HepG2 (cell line): Measurements from ENCODE around the gene CNTROB. TPM values are rescaled to one million over a fixed set of nuclear protein-coding genes. Genes with fewer than 3 reads are reported as not detected.

Experiments
- ATAC-seq: fragments of 200-7000 bp; cut with Tn5 transposase; 3 replicates; pipeline ENCODE4 v1.9.1; 2020; ENCODE audit warnings: mild to moderate bottlenecking, moderate library complexity
- BruUV-seq: library from RNA; stranded (reverse); fragments of 400-500 nt; replicated peaks from 2 replicates; lab custom pipeline; 2021; lab: Mats Ljungman, UMichigan
- CTCF ChIA-PET: fragments of 300-600 bp; formaldehyde crosslinking; extraction: SDS; loops from one replicate; lab custom pipeline; 2021; ENCODE audit warnings: low total read pairs, inconsistent platforms, low intra/inter-chr PET ratio; lab: Yijun Ruan, JAX
- POLR2A ChIA-PET: fragments of 350-600 bp; sonication (Branson Sonifier 250); formaldehyde crosslinking; loops from one replicate; lab custom pipeline; 2020; ENCODE audit warnings: antibody characterized with exemption, inconsistent platforms; lab: Yijun Ruan, JAX
- DNase-seq: peaks from one replicate; pipeline ENCODE4 v3.0.0-alpha.2; 2015; ENCODE audit warnings: low spot score
- FAIRE-seq: peaks from 3 replicates; lab custom pipeline; 2011; peaks lifted over from hg19 to GRCh38; lab: Jason Lieb, UNC
- H2AFZ ChIP-seq: one replicate; pipeline ENCODE4 v1.6.1; 2011; ENCODE audit warnings: low read length, inconsistent platforms
- H3K27ac ChIP-seq: fragments of 300-600 bp; 3 replicates; pipeline ENCODE4 v1.8.0; 2011; ENCODE audit warnings: mixed run types, mild to moderate bottlenecking, mixed read lengths, low read length, inconsistent platforms; ENCODE audit not compliant: insufficient read depth; ENCODE audit errors: extremely low read length
- H3K27me3 ChIP-seq, 2 experiments: fragments of 200-600 bp in 1 of 2; 2 replicates in 1 of 2; 3 replicates in 1 of 2; pipeline versions ENCODE4 v1.6.0 to v1.8.0; 2011; ENCODE audit warnings: low read length in 2 of 2, mild to moderate bottlenecking in 2 of 2, moderate library complexity in 2 of 2, inconsistent platforms in 1 of 2; ENCODE audit not compliant: insufficient read depth in 2 of 2, control insufficient read depth in 1 of 2
- H3K36me3 ChIP-seq, 2 experiments: fragments of 200-600 bp in 1 of 2; replicated peaks in 1 of 2; 2 replicates in 1 of 2; 3 replicates in 1 of 2; pipeline versions ENCODE4 v1.5.1 to v1.8.0; 2011; ENCODE audit warnings: low read length in 2 of 2, inconsistent platforms in 1 of 2; ENCODE audit not compliant: insufficient read depth in 2 of 2, control insufficient read depth in 1 of 2
- H3K4me1 ChIP-seq: 2 replicates; pipeline ENCODE4 v1.5.1; 2012; ENCODE audit warnings: low read length, inconsistent platforms; ENCODE audit not compliant: insufficient read depth
- H3K4me2 ChIP-seq: 2 replicates; pipeline ENCODE4 v1.6.0; 2011; ENCODE audit warnings: low read depth, low read length, inconsistent platforms
- H3K4me3 ChIP-seq, 3 experiments: fragments of 200-600 bp in 1 of 3; sonication (generic), shearing (Covaris generic) in 1 of 3; replicated peaks in 1 of 3; 2 replicates each; pipeline ENCODE4 v1.5.1; 2011 to 2016; ENCODE audit warnings: low read length in 3 of 3, inconsistent platforms in 2 of 3, low read depth in 2 of 3, mild to moderate bottlenecking in 2 of 3, control low read depth in 1 of 3, mixed read lengths in 1 of 3; ENCODE audit not compliant: insufficient read depth in 1 of 3
- H3K79me2 ChIP-seq: one replicate; pipeline ENCODE4 v1.6.1; 2011; ENCODE audit warnings: low read length, inconsistent platforms; ENCODE audit not compliant: insufficient read depth
- H3K9ac ChIP-seq: 2 replicates; pipeline ENCODE4 v1.6.0; 2011; ENCODE audit warnings: mild to moderate bottlenecking, low read depth, low read length, inconsistent platforms; ENCODE audit not compliant: insufficient read depth
- H3K9me3 ChIP-seq: 2 replicates; pipeline ENCODE4 v1.5.1; 2012; ENCODE audit warnings: mild to moderate bottlenecking, low read length
- H4K20me1 ChIP-seq: 2 replicates; pipeline ENCODE4 v1.6.0; 2011; ENCODE audit warnings: inconsistent platforms, mild to moderate bottlenecking, low read length, moderate library complexity; ENCODE audit not compliant: insufficient read depth
- BCL6 ChIP-seq: IDR thresholded peaks from 2 replicates; pipeline ENCODE4 v1.6.1; 2016; ENCODE audit warnings: missing genetic modification reagents, missing compliant biosample characterization
- ETV5 ChIP-seq: IDR thresholded peaks from 2 replicates; pipeline ENCODE4 v1.6.1; 2018; ENCODE audit warnings: missing biosample characterization, missing genetic modification reagents, inconsistent platforms, borderline replicate concordance
- HMGA1 ChIP-seq: sonication (generic); formaldehyde crosslinking; conservative IDR thresholded peaks from 2 replicates; pipeline ENCODE4 v1.4.0; 2020; ENCODE audit warnings: missing genetic modification reagents
- NFRKB ChIP-seq: fragments of 450-650 bp; IDR thresholded peaks from 2 replicates; pipeline ENCODE4 v1.6.1; 2017
- REXO4 ChIP-seq: sonication (generic); formaldehyde crosslinking; IDR thresholded peaks from 2 replicates; pipeline ENCODE4 v1.8.0; 2022; ENCODE audit warnings: missing genetic modification reagents, mild to moderate bottlenecking, borderline replicate concordance
- TBP ChIP-seq: sonication (generic); formaldehyde crosslinking; IDR thresholded peaks from 2 replicates; pipeline ENCODE4 v1.5.0; 2020; ENCODE audit warnings: missing genetic modification reagents
- ZNF124 ChIP-seq: sonication (generic); formaldehyde crosslinking; IDR thresholded peaks from 2 replicates; pipeline ENCODE4 v1.4.0; 2020; ENCODE audit warnings: missing genetic modification reagents
- ZNF264 ChIP-seq: sonication (generic); formaldehyde crosslinking; IDR thresholded peaks from 2 replicates; pipeline ENCODE4 v1.4.0; 2020; ENCODE audit warnings: missing genetic modification reagents
- ZNF350 ChIP-seq: sonication (generic); formaldehyde crosslinking; IDR thresholded peaks from 2 replicates; pipeline ENCODE4 v1.4.0; 2020; ENCODE audit warnings: mild to moderate bottlenecking, low read depth, missing genetic modification reagents, borderline replicate concordance
- ZNF543 ChIP-seq: sonication (generic); formaldehyde crosslinking; IDR thresholded peaks from 2 replicates; pipeline ENCODE4 v1.4.0; 2020; ENCODE audit warnings: mild to moderate bottlenecking, missing genetic modification reagents
- ZNF775 ChIP-seq: sonication (generic); formaldehyde crosslinking; IDR thresholded peaks from 2 replicates; pipeline ENCODE4 v1.4.0; 2020; ENCODE audit warnings: missing genetic modification reagents, mild to moderate bottlenecking, moderate library complexity, borderline replicate concordance
- WGBS: methylation state at CpG from one replicate; pipeline ENCODE4 v1.1.6; 2017; ENCODE audit warnings: low lambda C conversion rate; 5-methylcytosine and 5-hydroxymethylcytosine counted together
- in situ Hi-C: cut with HindIII; loops from 2 replicates; pipeline ENCODE4 v1.10.0; 2017; ENCODE audit warnings: low pct_unique_long_range_greater_than_20kb; ENCODE audit not compliant: extremely low pct_ligation_motif_present
- intact Hi-C: fragments of 100-400 bp; cut with micrococcal nuclease; formaldehyde crosslinking; loops from one replicate; pipeline ENCODE4 v1.10.0; 2022; ENCODE audit not compliant: unreplicated experiment
- polyA plus RNA-seq, 8 experiments: library from polyadenylated mRNA; depleted of rRNA in 3 of 8; stranded (reverse) in 7 of 8; unstranded in 1 of 8; fragments of >200 nt; fragmentation: Illumina TruSeq in 4 of 8; extraction: Trizol in 4 of 8; gene quantifications; 2 replicates each; pipeline versions ENCODE4 v1.2.1 to v1.2.3, GENCODE V29; 2011 to 2016; ENCODE audit warnings: low read depth in 4 of 8, missing spikeins in 1 of 8, mixed read lengths in 1 of 8; ENCODE audit not compliant: insufficient read depth in 1 of 8
- total RNA-seq, 5 experiments: library from RNA; depleted of rRNA; stranded (reverse); fragments of >200 nt; fragmentation: Illumina TruSeq; extraction: Trizol; gene quantifications; 2 replicates each; pipeline ENCODE4 v1.2.3, GENCODE V29; 2016; ENCODE audit warnings: low read depth in 1 of 5

CNTROB gene
- total and polyA plus RNA-seq, 2 of the 13 experiments (the other 11 are each of a cell fraction or from before 2014, with no cell fraction given) = 21.2 to 24.1 TPM

GRCh38 chr17:7971651-7972050 is 39.6 kb downstream of the CNTROB start:
- Histone ChIP-seq H3K79me2 (no peaks in the 10 kb centered on the region), H3K27me3 (peaks cover 0 to 10% of the 10 kb centered on the region in 2 experiments; a peak in 2 of 5 replicates), H3K9ac (no peak overlapping the region), H2AFZ (no peak overlapping the region), H3K4me1 (peaks cover 4% of the 10 kb centered on the region), H3K4me2 (no peak overlapping the region), H3K36me3 (no peaks in the 10 kb centered on the region), H3K27ac (no peak overlapping the region), H4K20me1 (no peaks in the 10 kb centered on the region), H3K9me3 (peaks cover 18% of the 10 kb centered on the region), H3K4me3 (no peak overlapping the region)
- in situ Hi-C loops = no loop called here
- TF ChIP-seq ZNF124 (CRISPR knock-in tag) = no peak
- TF ChIP-seq REXO4 = no peak
- no peak for TF ChIP-seq ETV5
- no peak for TF ChIP-seq HMGA1 (CRISPR knock-in tag)
- no peak for TF ChIP-seq ZNF775 (CRISPR knock-in tag)
- TF ChIP-seq NFRKB = no peak
- TF ChIP-seq ZNF543 (CRISPR knock-in tag) = no peak
- TF ChIP-seq TBP (CRISPR knock-in tag) = no peak
- no peak for TF ChIP-seq ZNF264 (CRISPR knock-in tag)
- intact Hi-C loops = no loop called here
- CTCF ChIA-PET = interaction anchor here (0.6 kb wide), 1 partner anchor 99 kb away, joined by 3 read pairs; no protein-coding TSS in a partner anchor
- POLR2A ChIA-PET = no interaction called here
- FAIRE-seq (no peak), DNase-seq (no peak), ATAC-seq (no peak)
- no TSS peak for BruUV-seq
- WGBS = 26% methylated on average over 4 of the region's 4 CpGs

GRCh38 chr17:7972131-7972785 is 40.3 kb downstream of the CNTROB start:
- no peak for DNase-seq
- Histone ChIP-seq H3K79me2 (no peaks in the 10 kb centered on the region), H3K4me3 (no peak overlapping the region), H3K9me3 (peaks cover 18% of the 10 kb centered on the region)
- intact Hi-C loops = no loop called here
- TF ChIP-seq BCL6 (CRISPR knock-in tag) (peak; percentile 86), ZNF350 (no peak)
- TF ChIP-seq, all 625 proteins: peak for 1
- Histone ChIP-seq H2AFZ (no peak overlapping the region), H3K9ac (no peak overlapping the region), H3K4me1 (peaks cover 10% of the 10 kb centered on the region), H4K20me1 (no peaks in the 10 kb centered on the region), H3K4me2 (no peak overlapping the region), H3K27ac (no peak overlapping the region), H3K27me3 (peaks cover 0 to 10% of the 10 kb centered on the region in 2 experiments; a peak in 2 of 5 replicates), H3K36me3 (no peaks in the 10 kb centered on the region)
- ChIA-PET POLR2A (no interaction called here), CTCF (interaction anchor here (0.6 to 0.7 kb wide), 2 partner anchors 98 to 118 kb away, joined by 3 read pairs; no protein-coding TSS in a partner anchor)
- FAIRE-seq (no peak), ATAC-seq (no peak)
- in situ Hi-C loops = no loop called here
- no TSS peak for BruUV-seq
- 87% methylated on average over 8 of the region's 8 CpGs for WGBS
